Trophoblast cell (in vitro differentiated cells and primary cell): ENCODE measurements around the gene ITIH5.

Experiments used
- DNase-seq, 2 donors: peaks; one replicate each; pipeline ENCODE4 v3.0.0-alpha.2; 2016
- H2AFZ ChIP-seq: 2 replicates; pipeline ENCODE4 v1.6.1; 2013; ENCODE audit warnings: low read length, moderate library complexity, mild to moderate bottlenecking; ENCODE audit not compliant: insufficient read depth, poor library complexity
- H2AK5ac ChIP-seq: 2 replicates; pipeline ENCODE4 v1.6.1; 2013; ENCODE audit warnings: mild to moderate bottlenecking, low read length
- H2BK120ac ChIP-seq: 2 replicates; pipeline ENCODE4 v1.6.1; 2013; ENCODE audit warnings: low read length, mild to moderate bottlenecking, moderate library complexity; ENCODE audit not compliant: insufficient read depth, poor library complexity
- H2BK12ac ChIP-seq: 2 replicates; pipeline ENCODE4 v1.6.1; 2013; ENCODE audit warnings: mild to moderate bottlenecking, low read length, moderate library complexity
- H2BK5ac ChIP-seq: 2 replicates; pipeline ENCODE4 v1.6.1; 2013; ENCODE audit warnings: low read length, low read depth, moderate library complexity, mild to moderate bottlenecking; ENCODE audit not compliant: poor library complexity
- H3K14ac ChIP-seq: 2 replicates; pipeline ENCODE4 v1.6.1; 2013; ENCODE audit warnings: mild to moderate bottlenecking, low read length
- H3K18ac ChIP-seq: 2 replicates; pipeline ENCODE4 v1.6.1; 2013; ENCODE audit warnings: mild to moderate bottlenecking, low read length
- H3K23ac ChIP-seq: 2 replicates; pipeline ENCODE4 v1.6.1; 2013; ENCODE audit warnings: low read length
- H3K27ac ChIP-seq: 2 replicates; pipeline ENCODE4 v1.5.1; 2013; ENCODE audit warnings: low read depth, mild to moderate bottlenecking, inconsistent platforms, low read length, moderate library complexity
- H3K27me3 ChIP-seq: 2 replicates; pipeline ENCODE4 v1.6.1; 2013; ENCODE audit warnings: inconsistent platforms, mild to moderate bottlenecking, low read length, moderate library complexity; ENCODE audit not compliant: insufficient read depth
- H3K36me3 ChIP-seq, 2 experiments: 1 replicate in 1 of 2; 2 replicates in 1 of 2; pipeline ENCODE4 v1.6.1; 2013; ENCODE audit warnings: low read length in 2 of 2, mild to moderate bottlenecking in 2 of 2, moderate library complexity in 1 of 2; ENCODE audit not compliant: insufficient read depth in 2 of 2, control insufficient read depth in 1 of 2
- H3K4ac ChIP-seq: 2 replicates; pipeline ENCODE4 v1.6.1; 2013; ENCODE audit warnings: low read depth, mild to moderate bottlenecking, low read length, moderate library complexity
- H3K4me1 ChIP-seq, 2 experiments: 1 replicate in 1 of 2; 2 replicates in 1 of 2; pipeline ENCODE4 v1.6.1; 2013; ENCODE audit warnings: low read length in 2 of 2, mild to moderate bottlenecking in 2 of 2, moderate library complexity in 1 of 2; ENCODE audit not compliant: insufficient read depth in 2 of 2, control insufficient read depth in 1 of 2
- H3K4me2 ChIP-seq: 2 replicates; pipeline ENCODE4 v1.6.1; 2013; ENCODE audit warnings: inconsistent platforms, mild to moderate bottlenecking, low read length, moderate library complexity
- H3K4me3 ChIP-seq: 2 replicates; pipeline ENCODE4 v1.5.1; 2013; ENCODE audit warnings: mild to moderate bottlenecking, low read depth, low read length, inconsistent platforms
- H3K79me1 ChIP-seq: one replicate; pipeline ENCODE4 v1.6.1; 2013; ENCODE audit warnings: low read length
- H3K79me2 ChIP-seq: 2 replicates; pipeline ENCODE4 v1.6.1; 2013; ENCODE audit warnings: low read length, mild to moderate bottlenecking; ENCODE audit not compliant: control insufficient read depth, insufficient read depth, poor library complexity
- H3K9ac ChIP-seq: 2 replicates; pipeline ENCODE4 v1.6.1; 2013; ENCODE audit warnings: mild to moderate bottlenecking, low read length
- H3K9me3 ChIP-seq: 2 replicates; pipeline ENCODE4 v1.6.1; 2013; ENCODE audit warnings: low read depth, mild to moderate bottlenecking, control low read depth, inconsistent platforms, low read length; ENCODE audit not compliant: insufficient read depth
- H4K12ac ChIP-seq: 2 replicates; pipeline ENCODE4 v1.6.1; 2013; ENCODE audit warnings: low read depth, mild to moderate bottlenecking, low read length, moderate library complexity
- H4K8ac ChIP-seq: 2 replicates; pipeline ENCODE4 v1.6.1; 2013; ENCODE audit warnings: low read depth, mild to moderate bottlenecking, low read length, moderate library complexity
- H4K91ac ChIP-seq: one replicate; pipeline ENCODE4 v1.6.1; 2013; ENCODE audit warnings: low read depth, mild to moderate bottlenecking, low read length, moderate library complexity
- WGBS: extraction: QIAGEN DNeasy Blood & Tissue Kit; methylation state at CpG from one replicate; pipeline ENCODE4 v1.1.7; 2013; ENCODE audit warnings: missing lambda C conversion rate; ENCODE audit not compliant: insufficient read length, insufficient coverage; ENCODE audit errors: extremely low coverage; 5-methylcytosine and 5-hydroxymethylcytosine counted together

Gene ITIH5

DNA sequence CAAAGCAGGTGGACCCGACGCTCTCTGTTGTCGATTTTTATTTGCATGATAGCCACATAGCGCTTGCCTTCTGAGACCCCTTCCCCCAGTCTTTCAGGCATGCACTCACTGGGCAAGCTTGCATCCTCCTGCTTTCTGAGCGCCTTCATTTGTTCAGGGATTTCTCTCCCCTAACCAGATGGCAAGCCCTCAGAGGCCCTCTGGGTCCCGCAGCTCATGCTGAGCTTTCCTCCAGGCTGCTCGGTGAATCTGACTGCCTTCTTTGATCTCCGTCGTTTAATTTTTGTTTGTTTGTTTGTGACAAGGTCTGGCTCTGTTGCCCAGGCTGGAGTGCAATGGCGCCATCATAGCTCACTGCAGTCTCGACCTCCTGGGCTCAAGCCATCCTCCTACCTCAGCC lies 58.8 kb downstream of the ITIH5 start:
- no CpG with 5 or more reads among the region's 11 CpGs for WGBS

GRCh38 chr10:7606951-7607404 lies 59.8 kb downstream of the ITIH5 start:
- Histone ChIP-seq H2AFZ (no peak overlapping the region), H3K4ac (no peak overlapping the region)
- no CpG with 5 or more reads among the region's 4 CpGs for WGBS

More for the DNA sequence above, 58.8 kb downstream of the ITIH5 start:
- no peak overlapping the region for H2BK12ac ChIP-seq
- no peak overlapping the region for H3K27ac ChIP-seq
- no peak overlapping the region for H2BK5ac ChIP-seq
- H3K79me2 ChIP-seq: no peaks in the 10 kb centered on the region
- no peaks in the 10 kb centered on the region for H3K4me1 ChIP-seq
- no peak overlapping the region for H3K23ac ChIP-seq
- no peak overlapping the region for H3K14ac ChIP-seq
- H3K4ac ChIP-seq: no peak overlapping the region
- peak overlapping the region; percentile 8 for H4K91ac ChIP-seq
- no peak overlapping the region for H4K8ac ChIP-seq
- H3K27me3 ChIP-seq: no peaks in the 10 kb centered on the region
- no peak overlapping the region for H4K12ac ChIP-seq
- no peaks in the 10 kb centered on the region for H3K36me3 ChIP-seq
- no peak overlapping the region for H2BK120ac ChIP-seq
- H3K4me3 ChIP-seq: no peak overlapping the region
- H2AK5ac ChIP-seq: no peak overlapping the region
- H2AFZ ChIP-seq: no peak overlapping the region
- H3K9ac ChIP-seq: no peak overlapping the region
- DNase-seq: peak; percentile 58 to 73
- no peaks in the 10 kb centered on the region for H3K9me3 ChIP-seq
- no peak overlapping the region for H3K4me2 ChIP-seq
- H3K18ac ChIP-seq: no peak overlapping the region
- no peaks in the 10 kb centered on the region for H3K79me1 ChIP-seq

DNA sequence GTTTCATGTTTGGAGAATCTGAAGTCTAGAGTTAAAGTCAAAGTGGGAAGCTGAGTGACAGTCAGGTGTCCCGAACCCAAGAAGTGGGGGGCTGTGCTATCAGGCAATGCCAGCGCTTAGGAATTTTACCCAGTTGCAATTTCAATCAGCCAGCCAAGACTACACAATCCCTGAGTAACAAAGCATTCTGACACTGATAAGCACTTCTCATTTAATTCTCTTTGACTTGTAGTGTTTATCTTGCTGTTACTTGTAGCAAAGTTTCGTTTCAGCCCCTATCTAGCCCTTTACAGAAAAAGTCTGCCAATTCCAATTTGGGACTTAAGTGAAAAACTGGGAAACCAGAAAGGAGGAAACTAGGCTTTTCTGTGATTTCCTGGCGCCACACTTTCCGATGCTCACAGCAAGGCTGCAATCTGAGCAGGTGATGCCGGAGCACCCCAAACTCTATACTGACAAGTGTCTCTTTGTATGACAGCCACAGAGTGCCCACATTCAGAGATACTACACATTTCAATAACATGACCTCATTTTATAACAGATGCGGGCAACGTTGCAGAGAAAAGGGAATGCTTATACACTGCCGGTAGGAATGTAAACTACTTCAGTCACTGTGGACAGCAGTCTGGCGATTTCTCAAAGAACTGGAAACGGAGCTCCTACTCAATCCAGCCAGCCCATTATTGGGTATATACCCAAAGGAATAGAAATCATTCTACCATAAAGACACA lies 61.0 kb downstream of the ITIH5 start:
- no peak overlapping the region for H3K14ac ChIP-seq
- no peak overlapping the region for H2BK120ac ChIP-seq
- no peak overlapping the region for H4K8ac ChIP-seq
- no peak overlapping the region for H3K23ac ChIP-seq
- no peaks in the 10 kb centered on the region for H3K79me2 ChIP-seq
- H3K36me3 ChIP-seq: no peaks in the 10 kb centered on the region
- no peaks in the 10 kb centered on the region for H3K4me1 ChIP-seq
- no peak overlapping the region for H3K4me2 ChIP-seq
- no peak overlapping the region for H3K4me3 ChIP-seq
- no peaks in the 10 kb centered on the region for H3K27me3 ChIP-seq
- H3K79me1 ChIP-seq: no peaks in the 10 kb centered on the region
- peaks cover 3% of the 10 kb centered on the region for H3K9me3 ChIP-seq
- no peak overlapping the region for H3K4ac ChIP-seq
- H2BK5ac ChIP-seq: no peak overlapping the region
- H2AK5ac ChIP-seq: no peak overlapping the region
- DNase-seq: peak; percentile 86 to 96
- whole genome bisulfite sequencing: no CpG with 5 or more reads among the region's 11 CpGs
- no peak overlapping the region for H4K91ac ChIP-seq
- H4K12ac ChIP-seq: no peak overlapping the region
- H3K9ac ChIP-seq: no peak overlapping the region
- H3K18ac ChIP-seq: no peak overlapping the region
- H2AFZ ChIP-seq: no peak overlapping the region
- H3K27ac ChIP-seq: no peak overlapping the region
- H2BK12ac ChIP-seq: no peak overlapping the region

More at GRCh38 chr10:7606951-7607404, 59.8 kb downstream of the ITIH5 start:
- Histone ChIP-seq H4K12ac (no peak overlapping the region), H3K79me2 (no peaks in the 10 kb centered on the region), H4K91ac (no peak overlapping the region), H2BK5ac (no peak overlapping the region), H3K79me1 (no peaks in the 10 kb centered on the region), H3K4me2 (no peak overlapping the region), H2BK120ac (no peak overlapping the region), H3K9me3 (peaks cover 3% of the 10 kb centered on the region), H3K36me3 (no peaks in the 10 kb centered on the region), H3K23ac (no peak overlapping the region), H3K9ac (no peak overlapping the region), H2BK12ac (no peak overlapping the region), H3K27me3 (no peaks in the 10 kb centered on the region), H3K4me1 (no peaks in the 10 kb centered on the region), H3K18ac (no peak overlapping the region), H2AK5ac (no peak overlapping the region), H3K4me3 (no peak overlapping the region), H3K27ac (peak overlapping the region; percentile 34), H4K8ac (no peak overlapping the region), H3K14ac (no peak overlapping the region)
- peak; percentile 97 to 98 for DNase-seq

- no peak overlapping the region for H3K9ac ChIP-seq
- no peak overlapping the region for H4K8ac ChIP-seq
- no peak overlapping the region for H3K4me3 ChIP-seq
- H2BK12ac ChIP-seq: no peak overlapping the region
- no peak overlapping the region for H2BK5ac ChIP-seq
- no peak overlapping the region for H3K14ac ChIP-seq
- no peak overlapping the region for H3K4me2 ChIP-seq
- no peaks in the 10 kb centered on the region for H3K79me1 ChIP-seq
- H3K36me3 ChIP-seq: no peaks in the 10 kb centered on the region
- H3K79me2 ChIP-seq: no peaks in the 10 kb centered on the region
- no peak overlapping the region for H2AFZ ChIP-seq
- no peaks in the 10 kb centered on the region for H3K4me1 ChIP-seq
- DNase-seq: no peak
- no peaks in the 10 kb centered on the region for H3K27me3 ChIP-seq
- no CpG with 5 or more reads among the region's 3 CpGs for WGBS
- no peak overlapping the region for H4K91ac ChIP-seq
- no peak overlapping the region for H4K12ac ChIP-seq
- H3K23ac ChIP-seq: no peak overlapping the region
- no peak overlapping the region for H2BK120ac ChIP-seq
- peaks cover 3% of the 10 kb centered on the region for H3K9me3 ChIP-seq
- no peak overlapping the region for H3K18ac ChIP-seq
- H3K27ac ChIP-seq: no peak overlapping the region
- no peak overlapping the region for H2AK5ac ChIP-seq
- H3K4ac ChIP-seq: no peak overlapping the region
These were observed 65.6 kb downstream of the ITIH5 start for GRCh38 chr10:7601023-7601656.
